DND-41 (cell line): ENCODE results near the gene COL8A2.

Experiments
- ATAC-seq: fragments of 200-7000 bp; cut with Tn5 transposase; 3 replicates; pipeline ENCODE4 v1.9.1; 2021; ENCODE audit warnings: low read depth; ENCODE audit not compliant: insufficient read depth
- DNase-seq: peaks from one replicate; pipeline ENCODE4 v3.0.0-alpha.2; 2020
- H2AFZ ChIP-seq: 2 replicates; pipeline ENCODE4 v1.6.0; 2012; ENCODE audit warnings: low read depth, low read length
- H3K27ac ChIP-seq: 2 replicates; pipeline ENCODE4 v1.5.1; 2012; ENCODE audit warnings: low read length, inconsistent platforms
- H3K27me3 ChIP-seq: fragments of 200-600 bp; sonication (generic); 2 replicates; pipeline ENCODE4 v1.6.0; 2012; ENCODE audit warnings: low read length, mild to moderate bottlenecking, inconsistent platforms; ENCODE audit not compliant: insufficient read depth, poor library complexity
- H3K36me3 ChIP-seq: 2 replicates; pipeline ENCODE4 v1.5.1; 2012; ENCODE audit warnings: low read length, inconsistent platforms; ENCODE audit not compliant: insufficient read depth
- H3K4me1 ChIP-seq: 2 replicates; pipeline ENCODE4 v1.5.1; 2012; ENCODE audit warnings: mild to moderate bottlenecking, low read length; ENCODE audit not compliant: insufficient read depth
- H3K4me2 ChIP-seq: 2 replicates; pipeline ENCODE4 v1.6.0; 2012; ENCODE audit warnings: mild to moderate bottlenecking, moderate library complexity, low read length, inconsistent platforms; ENCODE audit not compliant: insufficient read depth
- H3K4me3 ChIP-seq, 2 experiments: fragments of 200-600 bp in 1 of 2; shearing (Covaris generic) in 1 of 2; 2 replicates each; pipeline ENCODE4 v1.5.1; 2012 to 2016; ENCODE audit warnings: inconsistent platforms in 2 of 2, low read length in 2 of 2, mild to moderate bottlenecking in 2 of 2, low read depth in 1 of 2, moderate library complexity in 1 of 2
- H3K79me2 ChIP-seq: 2 replicates; pipeline ENCODE4 v1.6.0; 2012; ENCODE audit warnings: low read length, inconsistent platforms; ENCODE audit not compliant: insufficient read depth
- H3K9ac ChIP-seq: 2 replicates; pipeline ENCODE4 v1.6.0; 2012; ENCODE audit warnings: low read depth, mild to moderate bottlenecking, inconsistent platforms, low read length, moderate library complexity
- H3K9me3 ChIP-seq: 2 replicates; pipeline ENCODE4 v1.5.1; 2012; ENCODE audit warnings: low read length, moderate library complexity, mild to moderate bottlenecking, inconsistent platforms; ENCODE audit not compliant: insufficient read depth, severe bottlenecking
- H4K20me1 ChIP-seq: 2 replicates; pipeline ENCODE4 v1.6.0; 2012; ENCODE audit warnings: low read length; ENCODE audit not compliant: insufficient read depth
- EZH2 ChIP-seq: IDR thresholded peaks from 3 replicates; pipeline ENCODE4 v1.6.1; 2012; ENCODE audit warnings: borderline replicate concordance, low read depth, mild to moderate bottlenecking, moderate library complexity, low read length, inconsistent platforms; ENCODE audit not compliant: severe bottlenecking
- TF ChIP-seq, protein P1 (sequence below): IDR thresholded peaks from 2 replicates; pipeline ENCODE4 v1.5.1; 2012; ENCODE audit warnings: borderline replicate concordance, low read length, moderate library complexity, mild to moderate bottlenecking; ENCODE audit not compliant: poor library complexity, severe bottlenecking; ENCODE audit errors: extremely low read depth

Gene COL8A2

DNA sequence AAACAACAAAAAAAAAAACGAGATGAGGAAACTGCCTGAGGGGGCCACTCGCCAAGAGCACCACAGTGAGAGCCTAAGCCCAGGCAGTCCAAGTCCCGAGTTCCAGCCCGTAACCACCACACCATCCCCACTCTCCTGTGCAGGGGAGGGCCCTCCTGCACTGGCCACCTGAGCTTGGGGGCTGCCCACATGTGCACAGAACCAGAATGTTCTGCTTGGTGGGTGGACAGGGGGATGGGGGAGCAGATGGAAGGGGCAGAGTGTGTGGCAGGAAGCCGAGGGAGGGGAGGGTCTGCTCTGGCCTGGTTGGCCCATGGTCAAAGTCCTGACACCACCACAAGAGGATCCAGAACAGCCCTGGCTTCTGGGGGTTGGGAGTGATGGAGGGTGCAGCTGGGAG lies 18.8 kb downstream of the COL8A2 start:
- Histone ChIP-seq H3K9me3 (no peaks in the 10 kb centered on the region), H3K4me2 (no peak overlapping the region), H2AFZ (no peak overlapping the region), H3K4me3 (no peak overlapping the region), H3K4me1 (no peaks in the 10 kb centered on the region), H4K20me1 (no peaks in the 10 kb centered on the region), H3K36me3 (no peaks in the 10 kb centered on the region), H3K9ac (no peak overlapping the region), H3K79me2 (no peaks in the 10 kb centered on the region), H3K27me3 (no peaks in the 10 kb centered on the region), H3K27ac (no peak overlapping the region)
- ATAC-seq (no peak), DNase-seq (no peak)
- TF ChIP-seq EZH2, result no peak
- TF ChIP-seq, protein P1, sequence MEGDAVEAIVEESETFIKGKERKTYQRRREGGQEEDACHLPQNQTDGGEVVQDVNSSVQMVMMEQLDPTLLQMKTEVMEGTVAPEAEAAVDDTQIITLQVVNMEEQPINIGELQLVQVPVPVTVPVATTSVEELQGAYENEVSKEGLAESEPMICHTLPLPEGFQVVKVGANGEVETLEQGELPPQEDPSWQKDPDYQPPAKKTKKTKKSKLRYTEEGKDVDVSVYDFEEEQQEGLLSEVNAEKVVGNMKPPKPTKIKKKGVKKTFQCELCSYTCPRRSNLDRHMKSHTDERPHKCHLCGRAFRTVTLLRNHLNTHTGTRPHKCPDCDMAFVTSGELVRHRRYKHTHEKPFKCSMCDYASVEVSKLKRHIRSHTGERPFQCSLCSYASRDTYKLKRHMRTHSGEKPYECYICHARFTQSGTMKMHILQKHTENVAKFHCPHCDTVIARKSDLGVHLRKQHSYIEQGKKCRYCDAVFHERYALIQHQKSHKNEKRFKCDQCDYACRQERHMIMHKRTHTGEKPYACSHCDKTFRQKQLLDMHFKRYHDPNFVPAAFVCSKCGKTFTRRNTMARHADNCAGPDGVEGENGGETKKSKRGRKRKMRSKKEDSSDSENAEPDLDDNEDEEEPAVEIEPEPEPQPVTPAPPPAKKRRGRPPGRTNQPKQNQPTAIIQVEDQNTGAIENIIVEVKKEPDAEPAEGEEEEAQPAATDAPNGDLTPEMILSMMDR, result no peak

DNA sequence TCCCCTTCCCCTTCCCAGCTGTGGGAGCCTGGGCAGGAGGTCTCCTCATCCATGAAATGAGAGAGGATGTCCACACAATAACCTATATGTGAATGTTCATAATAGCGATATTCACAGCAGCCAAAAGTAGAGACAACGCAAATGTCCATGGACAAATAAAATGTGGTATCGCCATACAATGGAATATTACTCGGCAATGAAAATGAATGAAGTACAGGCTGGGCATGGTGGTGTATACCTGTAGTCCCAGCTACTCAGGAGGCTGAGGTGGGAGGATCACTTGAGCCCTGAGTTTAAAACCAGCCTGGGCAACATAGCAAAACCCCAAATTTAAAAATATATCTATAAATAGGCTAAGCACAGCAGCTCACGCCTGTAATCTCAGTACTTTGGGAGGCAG lies 23.5 kb downstream of the COL8A2 start:
- no peaks in the 10 kb centered on the region for H3K79me2 ChIP-seq
- ATAC-seq, result no peak
- no peak overlapping the region for H2AFZ ChIP-seq
- DNase-seq, result no peak
- no peaks in the 10 kb centered on the region for H3K36me3 ChIP-seq
- no peak overlapping the region for H3K4me2 ChIP-seq
- H3K27ac ChIP-seq, result no peak overlapping the region
- H3K9me3 ChIP-seq, result no peaks in the 10 kb centered on the region
- TF ChIP-seq, protein P1, result no peak
- TF ChIP-seq EZH2, result no peak
- H3K4me3 ChIP-seq, result no peak overlapping the region
- peaks cover 5% of the 10 kb centered on the region; the same call in 1 of the 2 replicates for H3K4me1 ChIP-seq
- no peak overlapping the region for H3K9ac ChIP-seq
- H4K20me1 ChIP-seq, result 0 out of 2 replicates have a peak, but pooled peaks cover 2% of the 10 kb centered on the region
- H3K27me3 ChIP-seq, result no peaks in the 10 kb centered on the region

DNA sequence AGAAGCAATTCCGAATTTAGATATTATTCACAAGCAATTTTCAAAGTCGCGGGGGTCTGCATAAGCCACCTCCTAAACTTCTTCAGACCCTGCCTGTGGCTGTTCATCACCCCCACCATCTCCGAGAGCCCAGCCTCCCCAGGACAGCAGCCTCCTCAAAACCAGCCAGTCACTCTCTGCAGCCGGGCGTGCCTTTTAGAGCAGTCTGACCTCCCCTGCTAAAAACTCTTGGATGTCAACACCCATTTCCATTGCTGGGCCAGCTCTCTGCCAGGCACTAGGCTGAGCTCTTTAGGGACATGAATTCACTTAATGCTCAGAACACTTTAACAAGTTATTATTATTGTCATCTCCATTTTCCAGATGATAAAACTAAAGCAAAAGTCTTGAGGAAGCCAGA lies 24.6 kb downstream of the COL8A2 start:
- Histone ChIP-seq H3K27me3 (no peaks in the 10 kb centered on the region), H3K36me3 (peaks cover 8% of the 10 kb centered on the region), H3K9ac (no peak overlapping the region), H3K4me2 (no peak overlapping the region), H3K9me3 (no peaks in the 10 kb centered on the region), H3K4me1 (peaks cover 5% of the 10 kb centered on the region; the same call in 1 of the 2 replicates), H2AFZ (no peak overlapping the region), H3K79me2 (no peaks in the 10 kb centered on the region), H3K27ac (no peak overlapping the region), H3K4me3 (no peak overlapping the region), H4K20me1 (0 out of 2 replicates have a peak, but pooled peaks cover 3% of the 10 kb centered on the region)
- ATAC-seq (no peak), DNase-seq (no peak)
- TF ChIP-seq EZH2, result no peak
- TF ChIP-seq, protein P1, result no peak
